Fibroblast of the aortic adventitia (primary cell): ENCODE data around the gene SLC35D1. TPM values are rescaled to one million over a fixed set of nuclear protein-coding genes. Genes with fewer than 3 reads are reported as not detected.
A peak's percentile ranks its signal among the peaks of the same experiment; 100 is the strongest.

Experiments used
- DNase-seq: peaks from one replicate; pipeline ENCODE4 v3.0.0-alpha.2; 2010; ENCODE audit warnings: low read depth
- H3K4me3 ChIP-seq: 2 replicates; pipeline ENCODE4 v1.5.1; 2011; ENCODE audit warnings: low read depth, mild to moderate bottlenecking, control low read depth, low read length, moderate library complexity
- CTCF ChIP-seq: IDR thresholded peaks from 2 replicates; pipeline ENCODE4 v1.5.1; 2011; ENCODE audit warnings: mild to moderate bottlenecking, low read length, control low read depth, inconsistent platforms; ENCODE audit not compliant: insufficient read depth
- total RNA-seq: library from RNA; depleted of rRNA; stranded (reverse); fragments of >200 nt; gene quantifications from 2 replicates; pipeline ENCODE4 v1.2.3, GENCODE V29; 2012; ENCODE audit warnings: low replicate concordance

The SLC35D1 gene
- total RNA-seq, 1 donor: 12.6 TPM

GRCh38 chr1:66999640-67000400 lies 54.1 kb downstream of the SLC35D1 start:
- no peak for DNase-seq
- no peak for TF ChIP-seq CTCF

GRCh38 chr1:66998972-66999371 lies 55.0 kb downstream of the SLC35D1 start:
- H3K4me3 ChIP-seq: no peak overlapping the region
- DNase-seq: no peak
- TF ChIP-seq CTCF: no peak

More at GRCh38 chr1:66999640-67000400, 54.1 kb downstream of the SLC35D1 start:
- H3K4me3 ChIP-seq: no peak overlapping the region

- peak; percentile 85 for DNase-seq
- peak; percentile 88 for TF ChIP-seq CTCF
- H3K4me3 ChIP-seq: no peak overlapping the region
Measured at GRCh38 chr1:66996018-66996682, 57.8 kb downstream of the SLC35D1 start.

- TF ChIP-seq CTCF: no peak
- no peak overlapping the region for H3K4me3 ChIP-seq
- no peak for DNase-seq
Measured at GRCh38 chr1:66993076-66993475, 60.9 kb downstream of the SLC35D1 start.

- no peak overlapping the region for H3K4me3 ChIP-seq
- DNase-seq: no peak
- TF ChIP-seq CTCF: no peak
Measured at GRCh38 chr1:66985835-66986234, 68.1 kb downstream of the SLC35D1 start.

GRCh38 chr1:66984491-66984890 lies 69.5 kb downstream of the SLC35D1 start:
- no peak for TF ChIP-seq CTCF
- DNase-seq: no peak
- H3K4me3 ChIP-seq: no peak overlapping the region
